Activated CD4-positive, alpha-beta T cell treated with anti-CD3 and anti-CD28 coated beads, Interleukin-10, Interleukin-2, amounts not matched to agents 100 ng/mL and 50 ng/mL, durations not matched to agents 16 hours and 8 hours (primary cell): ENCODE results near the gene SAMMSON.
A peak's percentile ranks its signal among the peaks of the same experiment; 100 is the strongest.

Source experiments
- DNase-seq: peaks from one replicate; pipeline ENCODE4 v3.0.0-alpha.2; 2020

The SAMMSON gene

DNA sequence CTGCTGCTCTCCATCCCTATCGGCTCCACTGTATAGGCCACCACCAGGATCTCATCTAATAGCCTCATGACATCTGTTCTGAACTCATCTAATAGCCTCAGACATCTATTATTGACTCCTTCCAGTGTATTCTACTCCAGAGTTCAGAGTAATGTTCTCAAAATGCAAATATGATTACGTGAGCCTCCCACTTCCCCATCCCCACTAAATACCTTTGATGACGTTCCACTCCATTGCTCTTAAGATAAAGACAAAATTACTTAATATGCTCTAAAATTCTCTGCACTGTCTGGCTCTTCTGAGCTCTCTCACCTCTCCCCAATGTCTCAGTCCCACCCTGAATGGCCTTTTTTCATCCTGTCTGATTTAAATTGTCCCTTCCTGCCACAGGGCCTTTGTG lies 94.7 kb downstream of the SAMMSON start:
- no peak for DNase-seq

DNA sequence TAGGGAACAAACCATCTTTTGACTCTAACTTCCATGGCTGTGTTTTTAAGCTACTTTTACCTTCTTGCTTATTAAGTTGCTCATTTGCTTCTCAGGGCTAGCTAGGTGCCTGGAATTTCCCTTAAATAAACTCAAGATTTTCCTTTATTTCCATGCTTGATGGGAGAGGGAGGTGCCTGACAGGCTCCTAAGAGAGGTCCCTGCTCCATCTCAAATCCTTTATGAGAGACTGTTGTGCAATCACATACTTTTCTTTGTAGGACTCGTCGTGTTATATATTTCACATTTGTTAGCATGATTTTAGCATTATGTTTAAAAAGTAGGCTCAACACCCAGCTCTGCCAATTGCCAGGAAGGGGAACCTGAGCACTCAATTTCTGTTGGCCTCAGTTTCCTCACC lies 95.7 kb downstream of the SAMMSON start:
- no peak for DNase-seq

DNA sequence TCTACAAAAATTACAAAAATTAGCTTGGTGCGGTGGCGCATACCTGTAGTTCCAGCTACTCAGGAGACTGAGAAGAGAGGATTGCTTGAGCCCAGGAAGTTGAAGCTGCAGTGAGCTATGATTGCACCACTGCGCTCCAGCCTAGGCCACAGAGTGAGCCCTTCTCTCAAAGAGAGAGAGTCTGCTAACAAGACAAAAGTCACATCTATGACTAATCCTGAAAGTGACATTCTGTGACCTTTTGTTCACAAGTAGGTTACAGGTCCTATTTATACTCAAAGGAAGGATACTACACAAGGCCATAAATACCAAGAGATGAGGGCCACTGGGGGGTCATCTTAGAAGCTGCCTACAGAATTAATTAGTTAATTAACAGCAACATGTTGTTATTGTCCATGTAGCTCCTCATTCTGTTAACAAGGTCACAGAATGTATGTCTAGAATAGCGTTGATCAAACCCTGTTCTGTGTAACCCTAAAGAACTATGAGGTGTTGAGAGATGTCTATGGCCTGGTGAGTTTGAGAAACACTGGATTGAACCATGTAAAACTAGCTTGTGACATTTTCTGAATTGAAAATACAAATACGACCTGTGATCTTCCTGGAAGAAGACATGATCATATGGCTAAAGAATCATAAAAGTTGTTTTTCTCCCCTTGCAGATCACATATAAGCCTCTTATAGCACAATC lies 97.0 kb downstream of the SAMMSON start:
- peak; percentile 34 for DNase-seq

DNA sequence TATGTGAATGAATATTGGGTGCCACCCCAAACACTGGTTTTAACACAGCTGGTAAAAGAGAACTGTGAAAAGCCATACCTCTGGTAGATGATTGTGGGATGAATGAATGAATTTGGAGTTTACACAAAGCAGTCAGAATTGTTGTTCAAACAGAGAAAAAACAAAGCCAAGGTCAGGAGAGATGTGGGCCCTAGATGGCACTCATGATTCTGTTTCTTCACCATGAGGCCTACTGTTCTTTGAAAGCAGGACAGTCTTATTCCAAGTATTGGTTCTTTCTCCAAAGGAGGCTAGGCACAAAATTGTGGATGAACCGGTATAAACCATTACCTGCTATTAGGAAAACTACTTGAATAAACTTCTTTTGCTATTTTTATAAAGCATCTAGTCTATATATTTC lies 97.6 kb downstream of the SAMMSON start:
- no peak for DNase-seq

DNA sequence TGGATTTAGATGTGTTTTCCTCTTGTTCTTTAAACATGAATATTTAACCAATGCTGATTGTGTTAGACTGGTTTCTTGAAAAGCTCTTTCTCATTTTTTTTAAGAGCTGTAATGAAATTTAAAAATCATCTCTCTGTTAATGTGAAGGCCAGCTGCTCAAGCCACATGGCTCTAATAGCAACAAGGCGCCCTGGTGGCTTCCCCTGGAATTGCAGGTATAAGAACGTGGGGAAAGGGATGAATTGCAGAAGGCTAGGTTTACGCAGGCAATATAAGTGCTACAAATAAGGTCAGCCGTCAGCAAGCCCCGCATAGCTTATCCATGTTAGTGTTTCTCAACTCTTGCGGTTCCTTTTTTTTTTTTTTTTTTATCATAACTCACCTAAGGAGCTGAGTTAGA lies 108.5 kb downstream of the SAMMSON start:
- DNase-seq, result peak; percentile 22

DNA sequence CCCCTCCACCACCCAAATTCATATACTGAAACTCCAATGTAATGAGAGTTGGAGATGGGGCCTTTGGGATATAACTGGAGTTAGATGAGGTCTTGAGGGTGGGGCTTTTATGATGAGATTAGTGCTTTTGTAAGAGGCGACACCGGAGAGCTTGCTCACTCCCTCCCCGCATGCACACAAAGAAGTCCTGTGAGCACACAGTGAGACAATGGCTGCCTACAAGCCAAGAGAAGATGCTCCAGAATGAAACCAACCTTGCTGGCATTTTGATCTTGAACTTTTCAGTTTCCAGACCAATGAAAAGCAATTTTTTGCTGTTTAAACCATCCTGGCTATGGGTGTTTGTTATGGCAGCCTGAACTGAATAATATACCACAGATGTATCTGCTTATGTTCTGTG lies 109.0 kb downstream of the SAMMSON start:
- no peak for DNase-seq

DNA sequence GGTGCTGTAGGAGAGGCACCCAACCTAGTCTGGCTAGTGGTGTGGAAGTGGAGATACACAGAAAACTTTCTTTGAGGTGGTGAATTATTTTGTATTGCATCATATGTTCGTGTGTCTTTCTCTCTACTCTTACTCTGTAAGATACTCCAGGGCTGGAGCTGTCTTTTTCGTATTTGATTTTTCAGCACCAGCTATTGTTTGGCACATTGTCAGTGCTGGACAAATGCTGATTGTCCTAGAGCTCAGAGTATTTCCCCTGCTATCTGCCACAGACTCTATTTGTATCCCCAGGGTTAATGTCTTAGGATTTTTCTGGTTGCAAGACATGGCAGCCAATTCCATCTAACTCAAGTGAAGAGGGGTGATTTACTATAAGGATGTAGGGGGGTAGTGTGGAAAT lies 110.5 kb downstream of the SAMMSON start:
- no peak for DNase-seq

DNA sequence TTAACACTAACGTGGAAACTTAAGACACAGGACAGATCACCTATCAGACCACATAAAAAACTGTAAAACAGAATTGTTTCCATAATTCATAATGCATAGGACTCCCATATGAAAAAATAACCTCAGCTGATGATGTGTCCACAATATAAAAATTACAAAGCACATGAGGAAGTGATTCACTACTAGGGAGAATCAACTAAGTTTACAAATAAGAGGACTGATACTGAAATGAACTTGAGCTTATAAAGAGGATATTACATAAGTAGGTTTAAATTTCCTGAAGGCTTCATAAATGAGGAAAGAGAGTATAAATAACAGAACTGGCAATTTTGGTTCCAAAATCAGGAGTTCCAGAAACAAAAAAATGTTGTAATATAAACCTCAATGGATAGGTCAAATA lies 111.9 kb downstream of the SAMMSON start:
- DNase-seq, result no peak

DNA sequence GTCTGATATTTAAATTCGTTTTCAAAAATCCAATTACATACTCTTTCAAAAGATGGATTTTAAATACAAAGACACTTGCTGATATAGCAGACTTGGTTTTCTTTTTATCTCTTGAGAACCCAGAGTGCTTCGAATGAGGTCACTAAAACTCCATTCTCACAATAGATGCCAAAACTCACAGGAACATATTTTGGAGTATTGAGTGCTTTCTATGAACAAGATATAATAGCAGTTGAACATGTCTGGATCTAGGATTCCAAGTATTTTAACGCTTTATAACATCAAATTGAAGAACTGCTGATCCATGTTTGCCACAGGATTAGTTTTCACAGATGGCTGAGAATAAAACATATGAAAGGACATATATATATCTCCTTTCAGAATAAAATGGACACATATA lies 113.2 kb downstream of the SAMMSON start:
- DNase-seq, result no peak

DNA sequence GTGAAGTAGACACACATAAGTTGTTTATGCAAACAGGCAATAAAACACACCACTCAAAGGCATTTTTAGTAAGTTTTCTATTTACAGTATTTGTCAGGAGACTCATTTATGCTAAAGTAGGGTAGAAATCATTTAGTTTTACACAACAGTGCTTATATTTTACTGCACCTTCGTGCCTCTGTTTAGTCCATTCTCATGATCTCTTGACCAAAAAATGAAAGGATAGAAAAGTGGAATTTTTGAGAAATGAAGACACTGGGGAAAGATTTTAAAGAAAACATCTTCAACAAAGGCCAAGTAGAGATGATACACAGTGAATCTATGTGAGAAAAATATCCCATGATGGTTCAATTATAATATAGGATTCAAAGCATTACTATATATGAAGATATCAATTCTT lies 114.9 kb downstream of the SAMMSON start:
- DNase-seq, result no peak

DNA sequence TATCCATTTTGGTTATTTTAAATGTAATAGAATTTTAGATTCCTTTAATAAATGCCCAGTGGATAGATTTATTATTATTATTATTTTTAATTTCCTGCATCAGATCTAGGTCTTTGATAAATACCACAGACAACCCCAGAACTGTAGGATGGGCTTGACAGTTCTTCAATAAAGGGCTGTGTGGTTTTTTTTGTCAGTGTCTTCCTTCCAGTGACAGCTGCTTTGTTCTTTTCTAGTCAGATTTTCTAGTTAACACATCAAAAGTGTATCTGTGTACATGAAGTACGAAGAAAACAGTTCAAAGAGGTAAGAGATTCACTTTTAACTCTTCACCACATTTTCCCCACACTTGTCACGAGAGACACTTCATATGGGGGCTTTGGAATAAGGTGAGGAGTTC lies 120.3 kb downstream of the SAMMSON start:
- DNase-seq, result no peak
